Trophoblast cell (in vitro differentiated cells and primary cell): ENCODE data around the gene DDTL.
"Not testable (repeated sequence)": the region's sequence is repeated elsewhere in the genome, so short reads cannot be mapped to it uniquely, and the experiment has no call there.

Experiments
- DNase-seq, 2 donors: peaks; one replicate each; pipeline ENCODE4 v3.0.0-alpha.2; 2016
- H2AFZ ChIP-seq: 2 replicates; pipeline ENCODE4 v1.6.1; 2013; ENCODE audit warnings: low read length, moderate library complexity, mild to moderate bottlenecking; ENCODE audit not compliant: insufficient read depth, poor library complexity
- H2AK5ac ChIP-seq: 2 replicates; pipeline ENCODE4 v1.6.1; 2013; ENCODE audit warnings: mild to moderate bottlenecking, low read length
- H2BK120ac ChIP-seq: 2 replicates; pipeline ENCODE4 v1.6.1; 2013; ENCODE audit warnings: low read length, mild to moderate bottlenecking, moderate library complexity; ENCODE audit not compliant: insufficient read depth, poor library complexity
- H2BK12ac ChIP-seq: 2 replicates; pipeline ENCODE4 v1.6.1; 2013; ENCODE audit warnings: mild to moderate bottlenecking, low read length, moderate library complexity
- H2BK5ac ChIP-seq: 2 replicates; pipeline ENCODE4 v1.6.1; 2013; ENCODE audit warnings: low read length, low read depth, moderate library complexity, mild to moderate bottlenecking; ENCODE audit not compliant: poor library complexity
- H3K14ac ChIP-seq: 2 replicates; pipeline ENCODE4 v1.6.1; 2013; ENCODE audit warnings: mild to moderate bottlenecking, low read length
- H3K18ac ChIP-seq: 2 replicates; pipeline ENCODE4 v1.6.1; 2013; ENCODE audit warnings: mild to moderate bottlenecking, low read length
- H3K23ac ChIP-seq: 2 replicates; pipeline ENCODE4 v1.6.1; 2013; ENCODE audit warnings: low read length
- H3K27ac ChIP-seq: 2 replicates; pipeline ENCODE4 v1.5.1; 2013; ENCODE audit warnings: low read depth, mild to moderate bottlenecking, inconsistent platforms, low read length, moderate library complexity
- H3K27me3 ChIP-seq: 2 replicates; pipeline ENCODE4 v1.6.1; 2013; ENCODE audit warnings: inconsistent platforms, mild to moderate bottlenecking, low read length, moderate library complexity; ENCODE audit not compliant: insufficient read depth
- H3K36me3 ChIP-seq, 2 experiments: 1 replicate in 1 of 2; 2 replicates in 1 of 2; pipeline ENCODE4 v1.6.1; 2013; ENCODE audit warnings: low read length in 2 of 2, mild to moderate bottlenecking in 2 of 2, moderate library complexity in 1 of 2; ENCODE audit not compliant: insufficient read depth in 2 of 2, control insufficient read depth in 1 of 2
- H3K4ac ChIP-seq: 2 replicates; pipeline ENCODE4 v1.6.1; 2013; ENCODE audit warnings: low read depth, mild to moderate bottlenecking, low read length, moderate library complexity
- H3K4me1 ChIP-seq, 2 experiments: 1 replicate in 1 of 2; 2 replicates in 1 of 2; pipeline ENCODE4 v1.6.1; 2013; ENCODE audit warnings: low read length in 2 of 2, mild to moderate bottlenecking in 2 of 2, moderate library complexity in 1 of 2; ENCODE audit not compliant: insufficient read depth in 2 of 2, control insufficient read depth in 1 of 2
- H3K4me2 ChIP-seq: 2 replicates; pipeline ENCODE4 v1.6.1; 2013; ENCODE audit warnings: inconsistent platforms, mild to moderate bottlenecking, low read length, moderate library complexity
- H3K4me3 ChIP-seq: 2 replicates; pipeline ENCODE4 v1.5.1; 2013; ENCODE audit warnings: mild to moderate bottlenecking, low read depth, low read length, inconsistent platforms
- H3K79me1 ChIP-seq: one replicate; pipeline ENCODE4 v1.6.1; 2013; ENCODE audit warnings: low read length
- H3K79me2 ChIP-seq: 2 replicates; pipeline ENCODE4 v1.6.1; 2013; ENCODE audit warnings: low read length, mild to moderate bottlenecking; ENCODE audit not compliant: control insufficient read depth, insufficient read depth, poor library complexity
- H3K9ac ChIP-seq: 2 replicates; pipeline ENCODE4 v1.6.1; 2013; ENCODE audit warnings: mild to moderate bottlenecking, low read length
- H3K9me3 ChIP-seq: 2 replicates; pipeline ENCODE4 v1.6.1; 2013; ENCODE audit warnings: low read depth, mild to moderate bottlenecking, control low read depth, inconsistent platforms, low read length; ENCODE audit not compliant: insufficient read depth
- H4K12ac ChIP-seq: 2 replicates; pipeline ENCODE4 v1.6.1; 2013; ENCODE audit warnings: low read depth, mild to moderate bottlenecking, low read length, moderate library complexity
- H4K8ac ChIP-seq: 2 replicates; pipeline ENCODE4 v1.6.1; 2013; ENCODE audit warnings: low read depth, mild to moderate bottlenecking, low read length, moderate library complexity
- H4K91ac ChIP-seq: one replicate; pipeline ENCODE4 v1.6.1; 2013; ENCODE audit warnings: low read depth, mild to moderate bottlenecking, low read length, moderate library complexity
- WGBS: extraction: QIAGEN DNeasy Blood & Tissue Kit; methylation state at CpG from one replicate; pipeline ENCODE4 v1.1.7; 2013; ENCODE audit warnings: missing lambda C conversion rate; ENCODE audit not compliant: insufficient read length, insufficient coverage; ENCODE audit errors: extremely low coverage; 5-methylcytosine and 5-hydroxymethylcytosine counted together

The DDTL gene

GRCh38 chr22:23989583-23990244 is 23.0 kb downstream of the DDTL start:
- H3K4ac ChIP-seq, H3K79me2 ChIP-seq, H4K12ac ChIP-seq, H3K9me3 ChIP-seq, H3K4me3 ChIP-seq, DNase-seq, H4K91ac ChIP-seq, H3K14ac ChIP-seq, H3K79me1 ChIP-seq, H2BK5ac ChIP-seq, H2AFZ ChIP-seq, H2BK12ac ChIP-seq, H3K9ac ChIP-seq, H3K18ac ChIP-seq, H2BK120ac ChIP-seq, H3K4me1 ChIP-seq, H4K8ac ChIP-seq, H3K4me2 ChIP-seq, H3K27me3 ChIP-seq, H3K36me3 ChIP-seq, H3K23ac ChIP-seq, H3K27ac ChIP-seq, H2AK5ac ChIP-seq: not testable (repeated sequence)
- no CpG with 5 or more reads among the region's 3 CpGs for WGBS

GRCh38 chr22:23993080-23993479 is 26.4 kb downstream of the DDTL start:
- H2BK12ac ChIP-seq, H3K79me2 ChIP-seq, H3K4me3 ChIP-seq, H3K36me3 ChIP-seq, H3K27ac ChIP-seq, H4K91ac ChIP-seq, H3K14ac ChIP-seq, H3K9me3 ChIP-seq, H3K27me3 ChIP-seq, H2BK5ac ChIP-seq, H3K4me2 ChIP-seq, H3K18ac ChIP-seq, H3K4ac ChIP-seq, H3K4me1 ChIP-seq, H3K79me1 ChIP-seq, DNase-seq, H3K23ac ChIP-seq, H4K12ac ChIP-seq, H3K9ac ChIP-seq, H2BK120ac ChIP-seq, H4K8ac ChIP-seq, H2AK5ac ChIP-seq, H2AFZ ChIP-seq: not testable (repeated sequence)
- WGBS = no CpG with 5 or more reads among the region's 2 CpGs

GRCh38 chr22:23993581-23994177 is 27.0 kb downstream of the DDTL start:
- H2AFZ ChIP-seq, H3K9ac ChIP-seq, H3K36me3 ChIP-seq, H2BK5ac ChIP-seq, H3K4me3 ChIP-seq, H4K12ac ChIP-seq, H4K8ac ChIP-seq, H4K91ac ChIP-seq, H2BK120ac ChIP-seq, H3K27ac ChIP-seq, H3K27me3 ChIP-seq, H2AK5ac ChIP-seq, H3K14ac ChIP-seq, H3K4ac ChIP-seq, DNase-seq, H3K4me1 ChIP-seq, H3K18ac ChIP-seq, H3K79me1 ChIP-seq, H3K23ac ChIP-seq, H3K9me3 ChIP-seq, H3K79me2 ChIP-seq, H3K4me2 ChIP-seq, H2BK12ac ChIP-seq: not testable (repeated sequence)
- WGBS = no CpG with 5 or more reads among the region's 4 CpGs

- Histone ChIP-seq H4K8ac (no peak overlapping the region), H3K4me2 (no peak overlapping the region), H2BK5ac (no peak overlapping the region), H3K18ac (no peak overlapping the region), H3K27me3 (no peaks in the 10 kb centered on the region), H3K9ac (no peak overlapping the region), H3K9me3 (peaks cover under 1% of the 10 kb centered on the region), H2AFZ (no peak overlapping the region), H3K23ac (no peak overlapping the region), H3K14ac (no peak overlapping the region), H3K4me3 (no peak overlapping the region), H4K12ac (no peak overlapping the region), H4K91ac (no peak overlapping the region), H3K4me1 (peaks cover 0 to 2% of the 10 kb centered on the region in 2 experiments), H3K36me3 (no peaks in the 10 kb centered on the region), H3K79me2 (no peaks in the 10 kb centered on the region), H2BK12ac (no peak overlapping the region), H3K4ac (no peak overlapping the region), H3K27ac (no peak overlapping the region), H2BK120ac (no peak overlapping the region), H2AK5ac (no peak overlapping the region), H3K79me1 (no peaks in the 10 kb centered on the region)
- no peak for DNase-seq
- no CpG with 5 or more reads among the region's 3 CpGs for WGBS
These were observed 30.4 kb downstream of the DDTL start for GRCh38 chr22:23997092-23997491.
